ENCODE data around the gene CCDC91.

Gene CCDC91

GRCh38 chr12:28351414-28351813, 161.2 kb downstream of the CCDC91 start:
- TF ChIP-seq POLR2AphosphoS5 (IDR thresholded peaks at IDR 0.05; ENCODE audit: low read depth): no peak
- TF ChIP-seq SPI1 (IDR thresholded peaks at IDR 0.05; ENCODE audit: borderline replicate concordance, low read depth): peak; percentile 19; the same call in 1 of the 2 replicates
- Histone ChIP-seq H3K4me3 (replicated peaks; ENCODE audit: insufficient read depth, low read length) (no peak overlapping the region), H3K27ac (replicated peaks) (no peak overlapping the region), H3K27me3 (ENCODE audit: insufficient read depth, poor library complexity, severe bottlenecking) (no peaks in the 10 kb centered on the region)
- DNase-seq (ENCODE audit: low read depth in 1 of 2, low spot score in 1 of 2): no peak

GRCh38 chr12:28355161-28355560, 164.9 kb downstream of the CCDC91 start:
- no peak for DNase-seq (ENCODE audit: low read depth in 1 of 2, low spot score in 1 of 2)
- H3K27ac ChIP-seq (replicated peaks): no peak overlapping the region
- no peak overlapping the region for H3K4me3 ChIP-seq (replicated peaks; ENCODE audit: insufficient read depth, low read length)
- TF ChIP-seq, protein P1, sequence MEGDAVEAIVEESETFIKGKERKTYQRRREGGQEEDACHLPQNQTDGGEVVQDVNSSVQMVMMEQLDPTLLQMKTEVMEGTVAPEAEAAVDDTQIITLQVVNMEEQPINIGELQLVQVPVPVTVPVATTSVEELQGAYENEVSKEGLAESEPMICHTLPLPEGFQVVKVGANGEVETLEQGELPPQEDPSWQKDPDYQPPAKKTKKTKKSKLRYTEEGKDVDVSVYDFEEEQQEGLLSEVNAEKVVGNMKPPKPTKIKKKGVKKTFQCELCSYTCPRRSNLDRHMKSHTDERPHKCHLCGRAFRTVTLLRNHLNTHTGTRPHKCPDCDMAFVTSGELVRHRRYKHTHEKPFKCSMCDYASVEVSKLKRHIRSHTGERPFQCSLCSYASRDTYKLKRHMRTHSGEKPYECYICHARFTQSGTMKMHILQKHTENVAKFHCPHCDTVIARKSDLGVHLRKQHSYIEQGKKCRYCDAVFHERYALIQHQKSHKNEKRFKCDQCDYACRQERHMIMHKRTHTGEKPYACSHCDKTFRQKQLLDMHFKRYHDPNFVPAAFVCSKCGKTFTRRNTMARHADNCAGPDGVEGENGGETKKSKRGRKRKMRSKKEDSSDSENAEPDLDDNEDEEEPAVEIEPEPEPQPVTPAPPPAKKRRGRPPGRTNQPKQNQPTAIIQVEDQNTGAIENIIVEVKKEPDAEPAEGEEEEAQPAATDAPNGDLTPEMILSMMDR (IDR thresholded peaks at IDR 0.05; ENCODE audit: insufficient read depth, low read length): no peak
- TF ChIP-seq GABPA (IDR thresholded peaks at IDR 0.05; ENCODE audit: low read depth) (no peak), SPI1 (IDR thresholded peaks at IDR 0.05; ENCODE audit: borderline replicate concordance, low read depth) (no peak), POLR2AphosphoS5 (IDR thresholded peaks at IDR 0.05; ENCODE audit: low read depth) (no peak), REST (IDR thresholded peaks at IDR 0.05; ENCODE audit: insufficient replicate concordance, low read depth) (no peak)
- no peaks in the 10 kb centered on the region for H3K27me3 ChIP-seq (ENCODE audit: insufficient read depth, poor library complexity, severe bottlenecking)

DNA sequence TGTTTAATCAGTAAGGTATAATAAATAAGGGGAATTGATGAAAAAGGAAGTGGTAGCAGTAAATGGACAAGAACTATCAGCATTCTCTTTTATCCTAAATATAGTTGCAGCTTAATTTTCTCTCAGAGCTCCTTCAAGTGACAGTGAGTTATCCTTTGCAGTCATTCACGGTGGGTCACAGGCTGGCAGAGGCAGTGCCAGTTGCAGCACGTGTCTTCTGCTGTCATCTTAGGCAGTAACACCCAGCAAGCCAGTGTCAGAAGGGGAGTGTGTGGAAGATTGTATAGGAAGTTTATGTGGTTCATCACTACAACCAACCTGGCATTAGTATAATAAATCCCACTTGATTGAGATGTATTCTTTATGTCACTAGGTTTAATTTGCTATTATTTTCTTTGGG, 170.0 kb downstream of the CCDC91 start:
- Histone ChIP-seq H3K27ac (replicated peaks) (no peak overlapping the region), H3K27me3 (ENCODE audit: insufficient read depth, poor library complexity, severe bottlenecking) (no peaks in the 10 kb centered on the region), H3K4me3 (replicated peaks; ENCODE audit: insufficient read depth, low read length) (no peak overlapping the region)
- no peak for DNase-seq (ENCODE audit: low read depth in 1 of 2, low spot score in 1 of 2)
- TF ChIP-seq, protein P1 (IDR thresholded peaks at IDR 0.05; ENCODE audit: insufficient read depth, low read length): no peak
- TF ChIP-seq REST (IDR thresholded peaks at IDR 0.05; ENCODE audit: insufficient replicate concordance, low read depth) (no peak), POLR2AphosphoS5 (IDR thresholded peaks at IDR 0.05; ENCODE audit: low read depth) (no peak), SPI1 (IDR thresholded peaks at IDR 0.05; ENCODE audit: borderline replicate concordance, low read depth) (no peak), GABPA (IDR thresholded peaks at IDR 0.05; ENCODE audit: low read depth) (no peak)

DNA sequence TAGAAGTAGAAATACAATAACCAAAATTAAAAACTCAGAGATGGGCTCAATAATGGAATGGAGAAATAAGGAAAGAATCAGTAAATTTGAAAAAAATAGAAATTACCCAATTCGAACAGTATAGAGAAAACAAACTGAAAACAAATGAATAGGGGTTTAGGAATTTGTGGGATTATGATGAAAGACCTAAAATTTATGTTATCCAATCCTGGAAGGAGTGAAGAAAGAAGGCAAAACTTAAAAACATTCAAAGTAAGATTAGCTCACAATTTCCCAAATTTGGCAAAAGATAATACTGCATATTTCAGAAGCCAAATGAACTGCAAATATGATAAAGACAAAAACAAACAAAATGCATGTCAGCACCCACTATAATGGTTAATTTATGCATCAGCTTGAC, 177.1 kb downstream of the CCDC91 start:
- no peak overlapping the region for H3K27ac ChIP-seq (replicated peaks)
- TF ChIP-seq GABPA (IDR thresholded peaks at IDR 0.05; ENCODE audit: low read depth) (no peak), SPI1 (IDR thresholded peaks at IDR 0.05; ENCODE audit: borderline replicate concordance, low read depth) (no peak), POLR2AphosphoS5 (IDR thresholded peaks at IDR 0.05; ENCODE audit: low read depth) (no peak), REST (IDR thresholded peaks at IDR 0.05; ENCODE audit: insufficient replicate concordance, low read depth) (no peak)
- TF ChIP-seq, protein P1 (IDR thresholded peaks at IDR 0.05; ENCODE audit: insufficient read depth, low read length): no peak
- H3K27me3 ChIP-seq (ENCODE audit: insufficient read depth, poor library complexity, severe bottlenecking): no peaks in the 10 kb centered on the region
- no peak overlapping the region for H3K4me3 ChIP-seq (replicated peaks; ENCODE audit: insufficient read depth, low read length)
- DNase-seq (ENCODE audit: low read depth in 1 of 2, low spot score in 1 of 2): no peak
